GM12874 (cell line): ENCODE results near the gene TECPR1.

Experiments
- TF ChIP-seq, protein P1 (sequence below): IDR thresholded peaks from 2 replicates; pipeline ENCODE4 v1.5.1; 2011; ENCODE audit warnings: low read depth, mild to moderate bottlenecking, control low read depth, low read length, moderate library complexity; ENCODE audit not compliant: insufficient read depth

TECPR1 gene

DNA sequence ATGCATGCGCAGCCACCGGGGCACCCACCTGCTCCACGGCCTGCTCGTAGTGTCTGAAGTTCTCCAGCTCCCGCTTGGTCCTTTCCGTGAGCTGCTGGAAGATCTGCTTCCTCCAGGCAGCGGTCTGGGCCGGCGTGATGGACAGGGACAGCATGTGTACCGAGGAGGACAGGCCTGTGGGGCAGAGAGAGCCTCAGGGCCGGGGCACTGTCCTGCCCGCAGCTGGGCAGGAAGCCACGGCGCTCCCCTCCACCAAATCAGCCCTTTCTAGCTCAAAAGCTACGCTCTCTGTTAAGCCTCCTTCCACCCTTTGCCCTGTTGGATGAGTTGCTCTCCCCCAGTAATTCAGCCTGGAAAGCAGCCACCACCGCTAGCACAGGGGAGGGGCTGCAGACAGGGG, 19.2 kb downstream of the TECPR1 start:
- TF ChIP-seq, protein P1, sequence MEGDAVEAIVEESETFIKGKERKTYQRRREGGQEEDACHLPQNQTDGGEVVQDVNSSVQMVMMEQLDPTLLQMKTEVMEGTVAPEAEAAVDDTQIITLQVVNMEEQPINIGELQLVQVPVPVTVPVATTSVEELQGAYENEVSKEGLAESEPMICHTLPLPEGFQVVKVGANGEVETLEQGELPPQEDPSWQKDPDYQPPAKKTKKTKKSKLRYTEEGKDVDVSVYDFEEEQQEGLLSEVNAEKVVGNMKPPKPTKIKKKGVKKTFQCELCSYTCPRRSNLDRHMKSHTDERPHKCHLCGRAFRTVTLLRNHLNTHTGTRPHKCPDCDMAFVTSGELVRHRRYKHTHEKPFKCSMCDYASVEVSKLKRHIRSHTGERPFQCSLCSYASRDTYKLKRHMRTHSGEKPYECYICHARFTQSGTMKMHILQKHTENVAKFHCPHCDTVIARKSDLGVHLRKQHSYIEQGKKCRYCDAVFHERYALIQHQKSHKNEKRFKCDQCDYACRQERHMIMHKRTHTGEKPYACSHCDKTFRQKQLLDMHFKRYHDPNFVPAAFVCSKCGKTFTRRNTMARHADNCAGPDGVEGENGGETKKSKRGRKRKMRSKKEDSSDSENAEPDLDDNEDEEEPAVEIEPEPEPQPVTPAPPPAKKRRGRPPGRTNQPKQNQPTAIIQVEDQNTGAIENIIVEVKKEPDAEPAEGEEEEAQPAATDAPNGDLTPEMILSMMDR: no peak

DNA sequence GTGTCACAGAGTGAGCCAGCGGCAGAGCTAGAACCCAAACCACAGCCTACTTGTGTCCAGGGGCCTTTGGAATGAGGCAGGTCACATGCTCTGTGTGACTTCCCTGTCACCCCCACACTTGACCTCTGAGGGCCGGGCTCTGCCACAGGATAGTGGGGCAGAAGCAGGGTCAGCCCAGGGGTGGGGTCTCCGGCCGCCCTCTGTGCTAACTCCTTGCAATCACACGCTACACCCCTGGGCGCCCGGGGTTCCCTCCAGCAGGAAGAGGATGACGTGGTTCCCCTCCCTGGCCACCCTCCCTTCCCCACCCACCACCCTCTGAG, 19.8 kb downstream of the TECPR1 start:
- TF ChIP-seq, protein P1: no peak

DNA sequence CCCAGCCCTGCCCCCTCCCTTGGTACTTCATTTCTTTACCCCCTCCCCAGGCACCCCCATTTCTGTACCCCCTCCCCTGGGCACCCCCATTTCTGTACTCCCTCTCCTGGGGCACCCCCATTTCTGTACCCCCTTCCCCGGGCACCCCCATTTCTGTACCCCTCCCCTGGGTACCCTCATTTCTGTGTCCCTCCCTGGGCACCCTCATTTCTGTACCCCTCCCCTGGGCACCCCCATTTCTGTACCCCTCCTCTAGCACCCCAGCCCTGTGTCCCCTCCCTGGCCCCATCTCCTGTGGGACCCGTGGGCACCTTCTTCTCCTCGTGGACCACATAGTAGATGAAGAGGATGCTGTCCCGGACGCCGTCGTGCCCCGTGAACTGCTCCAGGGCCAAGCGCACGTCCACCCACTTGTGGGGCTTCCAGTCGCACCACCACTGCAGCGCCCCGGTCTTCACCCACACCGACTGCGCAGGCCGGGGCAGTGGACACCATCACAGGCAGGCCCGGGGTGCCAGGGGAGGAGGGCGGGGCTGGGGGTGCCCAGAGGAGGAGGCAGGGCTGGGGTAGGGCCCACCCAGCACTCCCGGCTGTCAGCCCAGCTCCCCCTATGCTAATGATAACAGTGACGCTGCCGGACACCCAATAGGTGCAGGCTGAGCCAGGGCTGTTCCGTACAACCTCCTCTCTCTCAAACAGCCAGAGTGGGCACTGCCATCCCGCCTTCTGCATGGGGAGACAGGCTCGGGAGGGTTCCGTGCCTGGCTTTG, 20.4 kb downstream of the TECPR1 start:
- TF ChIP-seq, protein P1: no peak

- TF ChIP-seq, protein P1: no peak
Observed at GRCh38 chr7:98230746-98231471, 21.1 kb downstream of the TECPR1 start.

- TF ChIP-seq, protein P1: no peak
Observed at GRCh38 chr7:98229991-98230745, 21.9 kb downstream of the TECPR1 start.

DNA sequence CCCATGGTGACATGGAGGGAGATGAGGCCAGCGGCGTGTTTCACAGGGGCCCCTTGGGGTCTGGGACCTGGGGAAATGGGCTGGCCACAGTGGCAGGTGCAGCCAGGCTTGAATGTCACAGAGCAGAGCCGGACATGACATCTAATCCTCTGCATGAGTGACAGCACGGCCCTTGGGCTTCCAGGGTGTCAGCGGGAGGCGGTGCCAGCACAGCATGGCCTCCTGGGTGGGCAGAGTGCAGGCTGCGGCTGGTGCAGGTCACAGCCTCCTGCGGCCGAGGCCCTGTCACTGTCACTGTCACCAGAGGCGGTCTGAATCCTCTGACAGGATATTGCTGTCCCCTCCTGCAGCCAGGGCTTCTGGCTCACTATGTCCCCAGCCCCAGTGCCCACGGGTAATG, 22.6 kb downstream of the TECPR1 start:
- TF ChIP-seq, protein P1: no peak

DNA sequence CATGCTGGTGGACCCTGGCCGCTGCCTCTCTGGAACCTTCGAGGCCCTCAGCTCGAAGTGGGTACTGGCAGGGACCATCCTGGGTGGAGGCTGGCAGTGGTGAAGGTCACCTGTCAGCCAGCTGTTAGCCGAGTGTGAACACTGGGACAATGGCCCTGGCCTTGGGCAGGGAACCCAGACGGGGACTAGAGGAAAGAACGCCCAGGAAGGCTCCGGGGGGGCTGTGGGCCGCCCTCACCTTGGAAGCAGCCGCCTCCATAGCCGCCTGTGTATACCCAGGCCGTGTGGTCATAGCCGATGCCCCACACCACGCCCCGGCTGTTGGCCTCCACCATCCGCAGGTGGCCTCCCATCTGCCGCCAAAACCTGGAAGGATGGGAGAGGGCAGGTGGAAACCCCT, 23.2 kb downstream of the TECPR1 start:
- TF ChIP-seq, protein P1: no peak
